ENCODE results near the gene GPATCH8. TPM values are rescaled to one million over a fixed set of nuclear protein-coding genes. Genes with fewer than 3 reads are reported as not detected.
A peak's percentile ranks its signal among the peaks of the same experiment; 100 is the strongest.

The GPATCH8 gene
- 23.3 and 29.4 TPM in 2 replicates for total RNA-seq (ENCODE audit: low replicate concordance)

- DNase-seq (ENCODE audit: low read depth), result peak; percentile 92
- H3K4me3 ChIP-seq (ENCODE audit: low read depth, low read length), result peak within 1 kb of the TSS; percentile 93
- TF ChIP-seq CTCF (IDR thresholded peaks at IDR 0.05; ENCODE audit: insufficient read depth, low read length), result no peak
These were observed at the start of gene GPATCH8 for GRCh38 chr17:44503147-44504029. Gene GPATCH8 (minus strand): TSS chr17:44503406. CDS start chr17:44503370, 36 bp downstream.

GRCh38 chr17:44552361-44552760 lies 49.2 kb upstream of the GPATCH8 start:
- TF ChIP-seq CTCF (IDR thresholded peaks at IDR 0.05; ENCODE audit: insufficient read depth, low read length), result no peak
- no peak for DNase-seq (ENCODE audit: low read depth)
- no peak overlapping the region for H3K4me3 ChIP-seq (ENCODE audit: low read depth, low read length)

GRCh38 chr17:44549686-44550085 lies 46.5 kb upstream of the GPATCH8 start:
- DNase-seq (ENCODE audit: low read depth), result no peak
- no peak for TF ChIP-seq CTCF (IDR thresholded peaks at IDR 0.05; ENCODE audit: insufficient read depth, low read length)
- no peak overlapping the region for H3K4me3 ChIP-seq (ENCODE audit: low read depth, low read length)

- no peak overlapping the region for H3K4me3 ChIP-seq (ENCODE audit: low read depth, low read length)
- no peak for DNase-seq (ENCODE audit: low read depth)
- no peak for TF ChIP-seq CTCF (IDR thresholded peaks at IDR 0.05; ENCODE audit: insufficient read depth, low read length)
These were observed 45.4 kb upstream of the GPATCH8 start for GRCh38 chr17:44548376-44549230.

GRCh38 chr17:44547625-44548267 lies 44.5 kb upstream of the GPATCH8 start:
- no peak overlapping the region for H3K4me3 ChIP-seq (ENCODE audit: low read depth, low read length)
- DNase-seq (ENCODE audit: low read depth), result no peak
- no peak for TF ChIP-seq CTCF (IDR thresholded peaks at IDR 0.05; ENCODE audit: insufficient read depth, low read length)

Measured in fibroblast of the aortic adventitia (primary cell).